HEK293T (cell line): Measurements from ENCODE around the gene EWSR1.

ENCODE experiments used
- CTCF ChIA-PET: fragments of 350-600 bp; formaldehyde crosslinking; extraction: SDS; loops from one replicate; lab custom pipeline; 2021; ENCODE audit warnings: antibody characterized with exemption, inconsistent platforms; lab: Yijun Ruan, JAX
- POLR2A ChIA-PET: fragments of 350-600 bp; formaldehyde crosslinking; extraction: SDS; loops from one replicate; lab custom pipeline; 2020; ENCODE audit warnings: antibody characterized with exemption, inconsistent platforms; lab: Yijun Ruan, JAX
- DNase-seq: peaks from one replicate; pipeline ENCODE4 v3.0.0; 2012; ENCODE audit warnings: mixed read lengths; ENCODE audit errors: extremely low spot score
- ARNT ChIP-seq: fragments of 450-650 bp; IDR thresholded peaks from 2 replicates; pipeline ENCODE4 v1.6.1; 2017; ENCODE audit warnings: mild to moderate bottlenecking
- BHLHE40 ChIP-seq: fragments of 450-650 bp; IDR thresholded peaks from 2 replicates; pipeline ENCODE4 v1.6.1; 2016; ENCODE audit warnings: mild to moderate bottlenecking, moderate library complexity, borderline replicate concordance
- CTBP1 ChIP-seq: fragments of 450-650 bp; IDR thresholded peaks from 2 replicates; pipeline ENCODE4 v1.6.1; 2016; ENCODE audit warnings: borderline replicate concordance
- ELF4 ChIP-seq: fragments of 450-650 bp; IDR thresholded peaks from 2 replicates; pipeline ENCODE4 v1.6.1; 2017; ENCODE audit warnings: antibody characterized with exemption
- FOXA1 ChIP-seq: fragments of 450-650 bp; IDR thresholded peaks from 2 replicates; pipeline ENCODE4 v1.6.1; 2016; ENCODE audit warnings: mild to moderate bottlenecking
- FOXK2 ChIP-seq: fragments of 450-650 bp; IDR thresholded peaks from 2 replicates; pipeline ENCODE4 v1.6.1; 2016; ENCODE audit warnings: mild to moderate bottlenecking
- FOXM1 ChIP-seq: fragments of 450-650 bp; IDR thresholded peaks from 2 replicates; pipeline ENCODE4 v1.6.1; 2017; ENCODE audit warnings: mild to moderate bottlenecking, borderline replicate concordance
- HDGF ChIP-seq: fragments of 450-650 bp; IDR thresholded peaks from 2 replicates; pipeline ENCODE4 v1.6.1; 2017; ENCODE audit warnings: antibody characterized with exemption, borderline replicate concordance
- L3MBTL2 ChIP-seq: fragments of 450-650 bp; conservative IDR thresholded peaks from 2 replicates; pipeline ENCODE4 v1.6.1; 2016; ENCODE audit warnings: mild to moderate bottlenecking
- LEF1 ChIP-seq: fragments of 450-650 bp; IDR thresholded peaks from 2 replicates; pipeline ENCODE4 v1.6.1; 2017; ENCODE audit warnings: mild to moderate bottlenecking, borderline replicate concordance
- NFRKB ChIP-seq: fragments of 450-650 bp; IDR thresholded peaks from 2 replicates; pipeline ENCODE4 v1.6.1; 2016; ENCODE audit warnings: mild to moderate bottlenecking, moderate library complexity
- PKNOX1 ChIP-seq: fragments of 450-650 bp; IDR thresholded peaks from 2 replicates; pipeline ENCODE4 v1.6.1; 2016
- SP1 ChIP-seq: fragments of 450-650 bp; IDR thresholded peaks from 2 replicates; pipeline ENCODE4 v1.6.1; 2017
- SUZ12 ChIP-seq: fragments of 450-650 bp; IDR thresholded peaks from 2 replicates; pipeline ENCODE4 v1.6.1; 2016; ENCODE audit warnings: mild to moderate bottlenecking
- TARDBP ChIP-seq: fragments of 450-650 bp; IDR thresholded peaks from 2 replicates; pipeline ENCODE4 v1.6.1; 2016
- ZNF384 ChIP-seq: fragments of 450-650 bp; IDR thresholded peaks from 2 replicates; pipeline ENCODE4 v1.6.1; 2016

Gene EWSR1

GRCh38 chr22:29265305-29265704, 2.8 kb upstream of the EWSR1 start:
- ChIA-PET CTCF (no interaction called here), POLR2A (no interaction called here)
- TF ChIP-seq ELF4, result no peak
- no peak for TF ChIP-seq BHLHE40
- TF ChIP-seq LEF1, result no peak
- no peak for TF ChIP-seq FOXA1
- no peak for TF ChIP-seq SUZ12
- DNase-seq, result no peak

GRCh38 chr22:29265929-29266328, 2.1 kb upstream of the EWSR1 start:
- ChIA-PET POLR2A (interaction anchor here (1.0 kb wide), 1 partner anchor 45 kb away, joined by 3 read pairs; no protein-coding TSS in a partner anchor), CTCF (no interaction called here)
- DNase-seq, result no peak
- no peak for TF ChIP-seq PKNOX1
- no peak for TF ChIP-seq ARNT
- TF ChIP-seq TARDBP, result no peak
- TF ChIP-seq ZNF384, result no peak
- no peak for TF ChIP-seq SP1
- TF ChIP-seq SUZ12, result no peak
- TF ChIP-seq BHLHE40, result no peak
- no peak for TF ChIP-seq ELF4
- no peak for TF ChIP-seq L3MBTL2
- no peak for TF ChIP-seq NFRKB
- TF ChIP-seq FOXA1, result no peak
- no peak for TF ChIP-seq FOXK2
- TF ChIP-seq LEF1, result no peak
- TF ChIP-seq CTBP1, result no peak
- TF ChIP-seq FOXM1, result no peak
- no peak for TF ChIP-seq HDGF

- no peak for DNase-seq
- TF ChIP-seq LEF1 (no peak), FOXM1 (peak; percentile 34; the same call in 1 of the 2 replicates)
- POLR2A ChIA-PET, result interaction anchor here (0.7 to 1.0 kb wide), 3 partner anchors 46 to 61 kb away, joined by 3 read pairs; no protein-coding TSS in a partner anchor
- CTCF ChIA-PET, result interaction anchor here (0.6 to 1.2 kb wide), 2 partner anchors 21 to 896 kb away, joined by 3 to 6 read pairs; no protein-coding TSS in a partner anchor
Measured at GRCh38 chr22:29266564-29267461, 1.3 kb upstream of the EWSR1 start.

GRCh38 chr22:29267462-29267857, 608 bp upstream of the EWSR1 start:
- ChIA-PET POLR2A (interaction anchor here (1.0 kb wide), 1 partner anchor 61 kb away, joined by 3 read pairs; no protein-coding TSS in a partner anchor), CTCF (interaction anchor here (1.2 kb wide), 1 partner anchor 22 kb away, joined by 6 read pairs; no protein-coding TSS in a partner anchor)
- no peak for DNase-seq
- TF ChIP-seq ELF4, result no peak
- 0 out of 2 replicates have a peak, but pooled peaks have one; percentile 10 for TF ChIP-seq L3MBTL2

- TF ChIP-seq L3MBTL2 (peak; percentile 71), BHLHE40 (no peak), PKNOX1 (no peak), CTBP1 (no peak), TARDBP (no peak), ELF4 (no peak), SUZ12 (no peak), NFRKB (no peak; the same call in 1 of the 2 replicates), ARNT (0 out of 2 replicates have a peak, but pooled peaks have one; percentile 19), FOXK2 (no peak), FOXM1 (no peak), ZNF384 (no peak), SP1 (no peak)
- ChIA-PET POLR2A (interaction anchor here (0.7 to 1.0 kb wide), 2 partner anchors 11 to 12 kb away, joined by 3 read pairs; no protein-coding TSS in a partner anchor), CTCF (no interaction called here)
- no peak for DNase-seq
Measured at GRCh38 chr22:29268511-29269229, 602 bp downstream of the EWSR1 start.

GRCh38 chr22:29269230-29269604, 1.1 kb downstream of the EWSR1 start:
- DNase-seq, result no peak
- ChIA-PET POLR2A (interaction anchor here (1.4 kb wide), 1 partner anchor 38 kb away, joined by 3 read pairs; no protein-coding TSS in a partner anchor), CTCF (no interaction called here)
- TF ChIP-seq HDGF (no peak), ZNF384 (no peak), NFRKB (no peak), SP1 (no peak)
